Measurements from ENCODE around the gene GSC. TPM values are rescaled to one million over a fixed set of nuclear protein-coding genes. Genes with fewer than 3 reads are reported as not detected.

The GSC gene
- total and polyA plus RNA-seq, 2 donors (not counting 3 experiments of a cell fraction or from before 2014, with no cell fraction given), result not detected

DNA sequence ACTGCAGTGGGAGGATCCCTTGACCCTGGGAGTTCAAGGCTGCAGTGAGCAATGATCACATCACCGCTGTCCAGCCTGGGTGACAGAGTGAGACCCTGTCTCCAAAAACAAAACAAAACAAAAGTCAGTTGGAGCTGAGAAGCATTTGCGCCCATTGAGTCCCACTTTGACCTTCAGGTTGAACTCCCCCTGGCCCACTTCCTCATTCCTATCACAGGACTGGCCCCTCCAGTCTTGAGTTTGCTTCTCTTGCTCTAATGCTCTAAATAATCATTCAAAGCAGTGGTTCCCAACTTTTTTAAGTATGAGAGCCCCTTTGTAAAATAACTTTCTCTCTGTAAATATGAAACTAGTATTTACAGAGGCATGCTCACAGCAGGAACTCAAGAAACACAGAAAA lies 28.0 kb upstream of the GSC start:
- no peak for TF ChIP-seq POLR2A (IDR thresholded peaks at IDR 0.05; ENCODE audit: low read depth, low read length)
- TF ChIP-seq, protein P1, sequence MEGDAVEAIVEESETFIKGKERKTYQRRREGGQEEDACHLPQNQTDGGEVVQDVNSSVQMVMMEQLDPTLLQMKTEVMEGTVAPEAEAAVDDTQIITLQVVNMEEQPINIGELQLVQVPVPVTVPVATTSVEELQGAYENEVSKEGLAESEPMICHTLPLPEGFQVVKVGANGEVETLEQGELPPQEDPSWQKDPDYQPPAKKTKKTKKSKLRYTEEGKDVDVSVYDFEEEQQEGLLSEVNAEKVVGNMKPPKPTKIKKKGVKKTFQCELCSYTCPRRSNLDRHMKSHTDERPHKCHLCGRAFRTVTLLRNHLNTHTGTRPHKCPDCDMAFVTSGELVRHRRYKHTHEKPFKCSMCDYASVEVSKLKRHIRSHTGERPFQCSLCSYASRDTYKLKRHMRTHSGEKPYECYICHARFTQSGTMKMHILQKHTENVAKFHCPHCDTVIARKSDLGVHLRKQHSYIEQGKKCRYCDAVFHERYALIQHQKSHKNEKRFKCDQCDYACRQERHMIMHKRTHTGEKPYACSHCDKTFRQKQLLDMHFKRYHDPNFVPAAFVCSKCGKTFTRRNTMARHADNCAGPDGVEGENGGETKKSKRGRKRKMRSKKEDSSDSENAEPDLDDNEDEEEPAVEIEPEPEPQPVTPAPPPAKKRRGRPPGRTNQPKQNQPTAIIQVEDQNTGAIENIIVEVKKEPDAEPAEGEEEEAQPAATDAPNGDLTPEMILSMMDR (IDR thresholded peaks at IDR 0.05; ENCODE audit: extremely low read depth in 1 of 2, insufficient read depth in 1 of 2, low read depth in 1 of 2, low read length in 2 of 2), result no peak
- no peak for TF ChIP-seq EZH2 (IDR thresholded peaks at IDR 0.05; ENCODE audit: borderline replicate concordance, low read depth, low read length, severe bottlenecking)
- no peak for TF ChIP-seq MYC (IDR thresholded peaks at IDR 0.05; ENCODE audit: low read depth, low read length)
- TF ChIP-seq, protein P2, sequence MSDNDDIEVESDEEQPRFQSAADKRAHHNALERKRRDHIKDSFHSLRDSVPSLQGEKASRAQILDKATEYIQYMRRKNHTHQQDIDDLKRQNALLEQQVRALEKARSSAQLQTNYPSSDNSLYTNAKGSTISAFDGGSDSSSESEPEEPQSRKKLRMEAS (IDR thresholded peaks at IDR 0.05; ENCODE audit: insufficient read depth, insufficient read length), result no peak
- no peak for TF ChIP-seq JUN (IDR thresholded peaks at IDR 0.05; ENCODE audit: borderline replicate concordance, insufficient read depth, insufficient read length, low read depth)
- TF ChIP-seq FOS (IDR thresholded peaks at IDR 0.05; ENCODE audit: borderline replicate concordance, insufficient read depth, low read length), result no peak
- TF ChIP-seq GATA2 (IDR thresholded peaks at IDR 0.05; ENCODE audit: insufficient read depth, insufficient read length, low read depth, low read length), result no peak
- no peak for TF ChIP-seq POLR2AphosphoS5 (IDR thresholded peaks at IDR 0.05; ENCODE audit: insufficient read depth, low read depth, low read length)
- dilution Hi-C loops (cut with MboI; ENCODE audit: extremely low pct_ligation_motif_present, low sequenced_read_pairs) (no loop called here), intact Hi-C loops (cut with micrococcal nuclease) (no loop called here)
- H3K9ac ChIP-seq (replicated peaks; ENCODE audit: extremely low read depth, insufficient read depth, low read length), result no peak overlapping the region
- CTCF ChIA-PET, result no interaction called here
- H4K20me1 ChIP-seq (replicated peaks; ENCODE audit: control insufficient read depth, extremely low read depth, insufficient read depth, low read length), result no peaks in the 10 kb centered on the region
- FAIRE-seq (no peak), DNase-seq (ENCODE audit: low read depth, low spot score) (no peak)
- H3K4me3 ChIP-seq (replicated peaks in 1 of 3; ENCODE audit: insufficient read depth in 1 of 3, low read depth in 1 of 3, low read length in 3 of 3), result no peak overlapping the region
- H3K4me1 ChIP-seq (ENCODE audit: control insufficient read depth, extremely low read depth, insufficient read depth, low read length), result no peaks in the 10 kb centered on the region
- no peaks in the 10 kb centered on the region for H3K9me3 ChIP-seq (replicated peaks; ENCODE audit: control insufficient read depth, insufficient read depth, low read length)
- no TSS peak for BruUV-seq (replicated peaks)
- no peaks in the 10 kb centered on the region for H3K27me3 ChIP-seq (ENCODE audit: control insufficient read depth in 2 of 2, insufficient read depth in 2 of 2, low read length in 2 of 2)
- H3K27ac ChIP-seq (ENCODE audit: insufficient read depth, low read depth, low read length), result no peak overlapping the region
- POLR2A ChIA-PET, result no interaction called here
- H3K4me2 ChIP-seq (ENCODE audit: insufficient read depth, low read length), result no peak overlapping the region
- no peak overlapping the region for H2AFZ ChIP-seq (ENCODE audit: low read depth, low read length)
- H3K79me2 ChIP-seq (ENCODE audit: control insufficient read depth, insufficient read depth, low read length), result no peaks in the 10 kb centered on the region
- no peaks in the 10 kb centered on the region for H3K36me3 ChIP-seq (ENCODE audit: control insufficient read depth in 2 of 2, extremely low read depth in 1 of 2, insufficient read depth in 2 of 2, low read length in 2 of 2)
- no peaks in the 10 kb centered on the region for H3K9me1 ChIP-seq (replicated peaks; ENCODE audit: control insufficient read depth, extremely low read depth, insufficient read depth, low read length)

Measured in endothelial cell of umbilical vein (primary cell).